ENCODE data around the gene MCIDAS.

DNA sequence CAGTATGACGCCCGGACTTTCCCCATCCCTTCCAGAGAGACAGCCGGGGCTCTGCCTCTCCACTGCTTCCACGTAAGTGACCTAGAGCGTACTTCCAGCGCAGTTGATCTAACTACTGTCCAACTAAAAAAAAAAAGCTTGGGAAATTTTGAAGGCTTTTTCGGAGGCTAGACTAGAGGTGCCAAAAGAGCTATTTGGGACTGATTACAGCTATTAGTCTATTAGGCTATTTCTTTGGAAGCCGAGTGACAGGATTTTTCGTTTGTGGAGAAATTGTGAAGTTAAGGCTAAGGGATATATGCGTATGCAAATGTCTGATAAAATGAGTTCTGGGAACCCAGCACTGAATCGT, 4.8 kb upstream of the MCIDAS start:
- no peak for TF ChIP-seq POLR2A (IDR thresholded peaks at IDR 0.05)
- TF ChIP-seq, protein P1, sequence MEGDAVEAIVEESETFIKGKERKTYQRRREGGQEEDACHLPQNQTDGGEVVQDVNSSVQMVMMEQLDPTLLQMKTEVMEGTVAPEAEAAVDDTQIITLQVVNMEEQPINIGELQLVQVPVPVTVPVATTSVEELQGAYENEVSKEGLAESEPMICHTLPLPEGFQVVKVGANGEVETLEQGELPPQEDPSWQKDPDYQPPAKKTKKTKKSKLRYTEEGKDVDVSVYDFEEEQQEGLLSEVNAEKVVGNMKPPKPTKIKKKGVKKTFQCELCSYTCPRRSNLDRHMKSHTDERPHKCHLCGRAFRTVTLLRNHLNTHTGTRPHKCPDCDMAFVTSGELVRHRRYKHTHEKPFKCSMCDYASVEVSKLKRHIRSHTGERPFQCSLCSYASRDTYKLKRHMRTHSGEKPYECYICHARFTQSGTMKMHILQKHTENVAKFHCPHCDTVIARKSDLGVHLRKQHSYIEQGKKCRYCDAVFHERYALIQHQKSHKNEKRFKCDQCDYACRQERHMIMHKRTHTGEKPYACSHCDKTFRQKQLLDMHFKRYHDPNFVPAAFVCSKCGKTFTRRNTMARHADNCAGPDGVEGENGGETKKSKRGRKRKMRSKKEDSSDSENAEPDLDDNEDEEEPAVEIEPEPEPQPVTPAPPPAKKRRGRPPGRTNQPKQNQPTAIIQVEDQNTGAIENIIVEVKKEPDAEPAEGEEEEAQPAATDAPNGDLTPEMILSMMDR (IDR thresholded peaks at IDR 0.05): no peak

Measured in testis (tissue), 2 donors.